Chondrocyte (in vitro differentiated cells): ENCODE measurements around the gene C1orf122. TPM values are rescaled to one million over a fixed set of nuclear protein-coding genes. Genes with fewer than 3 reads are reported as not detected.
A peak's percentile ranks its signal among the peaks of the same experiment; 100 is the strongest.

ENCODE experiments used
- DNase-seq: peaks from one replicate; pipeline ENCODE4 v3.0.0; 2021; ENCODE audit warnings: mixed read lengths, low spot score
- H3K27ac Mint-ChIP-seq: one replicate; pipeline ENCODE4 v1.8.0; 2021; ENCODE audit warnings: mild to moderate bottlenecking, moderate library complexity, mixed read lengths; ENCODE audit not compliant: unreplicated experiment
- H3K27me3 Mint-ChIP-seq: 2 replicates; pipeline ENCODE4 v1.8.0; 2021; ENCODE audit warnings: low read depth, mixed read lengths
- H3K36me3 Mint-ChIP-seq: 2 replicates; pipeline ENCODE4 v1.8.0; 2021; ENCODE audit warnings: low read depth, mixed read lengths
- H3K4me1 Mint-ChIP-seq: 2 replicates; pipeline ENCODE4 v1.8.0; 2021; ENCODE audit warnings: low read depth, mild to moderate bottlenecking, mixed read lengths
- H3K4me3 Mint-ChIP-seq: one replicate; pipeline ENCODE4 v1.8.0; 2021; ENCODE audit warnings: mild to moderate bottlenecking, moderate library complexity, mixed read lengths; ENCODE audit not compliant: unreplicated experiment
- H3K9me3 Mint-ChIP-seq: 2 replicates; pipeline ENCODE4 v1.8.0; 2021; ENCODE audit warnings: low read depth, mixed read lengths
- long read RNA-seq: library from polyadenylated mRNA; stranded (forward); transcript quantifications from one replicate; pipeline ENCODE4 v2.0.0, GENCODE V29; 2021
- total RNA-seq: library from RNA; stranded (reverse); gene quantifications from 3 replicates; pipeline ENCODE4 v1.2.1, GENCODE V29; 2021
- TF ChIP-seq, protein P1 (sequence below): fragments of 200-600 bp; sonication (generic); IDR thresholded peaks from 2 replicates; pipeline ENCODE4 v1.5.0; 2021; ENCODE audit warnings: antibody characterized with exemption, mild to moderate bottlenecking, moderate library complexity

Gene C1orf122
- 72.6 to 80.0 TPM (median 76.1 TPM) in 3 replicates for total RNA-seq
- long read RNA-seq, transcript C1orf122-204 (3 exons, 1,234 nt), result minor isoform, 46 of 151 reads
- long read RNA-seq, transcript C1orf122-202 (2 exons, 2,229 nt), result major isoform, 59 of 151 reads
- long read RNA-seq, transcript C1orf122-201 (3 exons, 973 nt), result minor isoform, 23 of 151 reads
- long read RNA-seq, partial matches to known transcripts, result 1 of 151 reads
- long read RNA-seq, other reads (novel, unspliced or antisense), result 22 of 151 reads

DNA sequence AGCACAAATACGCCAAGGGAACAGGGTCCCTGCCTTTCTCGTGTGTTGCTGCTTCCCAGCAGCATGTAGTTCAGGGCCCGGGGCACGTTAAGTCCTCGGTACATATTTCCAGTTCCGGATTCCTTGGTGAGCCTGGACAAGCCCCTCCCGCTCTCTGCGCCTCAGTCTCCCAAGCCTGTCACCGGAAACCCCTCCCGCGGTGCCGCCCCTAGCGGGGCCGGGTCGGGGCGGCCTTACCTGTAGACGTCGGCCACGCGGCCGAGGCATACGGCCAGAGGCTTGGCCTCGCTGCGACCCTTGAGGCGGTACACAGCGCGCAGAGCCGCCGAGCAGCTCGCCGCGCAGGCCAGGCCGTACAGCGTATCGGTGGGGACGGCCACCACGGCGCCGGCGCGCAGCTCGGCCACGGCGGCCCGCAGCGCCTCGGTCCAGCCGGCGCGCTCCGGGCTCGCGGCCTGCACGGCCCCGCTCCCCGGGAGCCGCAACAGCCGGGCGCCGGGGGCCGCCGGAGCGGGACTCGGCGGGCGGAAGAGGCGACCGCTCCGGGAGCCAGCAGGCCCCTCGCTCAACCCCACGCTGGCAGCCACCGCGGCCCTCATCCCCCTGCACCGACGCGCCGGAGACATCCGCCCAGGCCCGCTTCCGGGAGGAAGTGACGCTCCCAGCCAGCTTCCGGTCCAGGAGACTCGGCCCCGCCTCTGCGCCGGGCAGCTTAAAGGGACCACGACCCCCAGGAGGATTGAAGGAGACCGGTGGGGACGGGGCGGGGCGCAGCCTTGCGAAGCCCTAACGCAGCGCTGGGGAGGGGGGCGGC, at the start of gene C1orf122, which contains the start of gene YRDC:
TSS of gene C1orf122 (plus strand) at position 236 of the 814 bp plus-strand sequence. CDS start 615 bp downstream, outside the sequence.
TSS of gene YRDC (minus strand) at position 654 of the 814 bp plus-strand sequence. CDS start at position 626, 28 bp downstream.
- Mint-ChIP-seq H3K27ac (peak within 1 kb of the TSS; percentile 98), H3K4me1 (peaks cover 32% of the 10 kb centered on the region), H3K36me3 (peaks cover 19% of the 10 kb centered on the region), H3K27me3 (no peaks in the 10 kb centered on the region), H3K4me3 (peak within 1 kb of the TSS; percentile 84), H3K9me3 (no peaks in the 10 kb centered on the region)
- TF ChIP-seq, protein P1, sequence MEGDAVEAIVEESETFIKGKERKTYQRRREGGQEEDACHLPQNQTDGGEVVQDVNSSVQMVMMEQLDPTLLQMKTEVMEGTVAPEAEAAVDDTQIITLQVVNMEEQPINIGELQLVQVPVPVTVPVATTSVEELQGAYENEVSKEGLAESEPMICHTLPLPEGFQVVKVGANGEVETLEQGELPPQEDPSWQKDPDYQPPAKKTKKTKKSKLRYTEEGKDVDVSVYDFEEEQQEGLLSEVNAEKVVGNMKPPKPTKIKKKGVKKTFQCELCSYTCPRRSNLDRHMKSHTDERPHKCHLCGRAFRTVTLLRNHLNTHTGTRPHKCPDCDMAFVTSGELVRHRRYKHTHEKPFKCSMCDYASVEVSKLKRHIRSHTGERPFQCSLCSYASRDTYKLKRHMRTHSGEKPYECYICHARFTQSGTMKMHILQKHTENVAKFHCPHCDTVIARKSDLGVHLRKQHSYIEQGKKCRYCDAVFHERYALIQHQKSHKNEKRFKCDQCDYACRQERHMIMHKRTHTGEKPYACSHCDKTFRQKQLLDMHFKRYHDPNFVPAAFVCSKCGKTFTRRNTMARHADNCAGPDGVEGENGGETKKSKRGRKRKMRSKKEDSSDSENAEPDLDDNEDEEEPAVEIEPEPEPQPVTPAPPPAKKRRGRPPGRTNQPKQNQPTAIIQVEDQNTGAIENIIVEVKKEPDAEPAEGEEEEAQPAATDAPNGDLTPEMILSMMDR, result no peak
- peak; percentile 99 for DNase-seq

DNA sequence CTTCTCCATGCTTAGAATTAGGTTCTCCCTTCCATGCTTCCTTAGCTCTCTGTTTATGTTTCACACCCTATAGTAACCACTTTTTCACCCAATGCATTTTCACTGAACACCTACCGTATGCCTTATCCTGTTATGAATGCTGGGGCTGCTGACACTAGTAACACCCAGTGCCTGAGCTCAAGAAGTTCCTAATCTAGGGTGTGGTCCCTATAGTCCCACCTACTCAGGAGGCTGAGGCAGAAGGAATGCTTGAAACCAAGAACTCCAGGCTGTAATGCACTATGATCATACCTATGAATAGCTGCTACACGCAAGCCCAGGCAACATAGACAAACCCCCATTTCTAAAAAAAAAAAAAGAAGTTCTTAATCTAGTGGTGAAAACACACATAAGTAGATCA, 48.1 kb upstream of the C1orf122 start:
- TF ChIP-seq, protein P1, result no peak
- Mint-ChIP-seq H3K27me3 (peaks cover 28% of the 10 kb centered on the region), H3K27ac (no peak overlapping the region), H3K4me3 (no peak overlapping the region), H3K36me3 (peaks cover 2% of the 10 kb centered on the region), H3K4me1 (peaks cover 4% of the 10 kb centered on the region), H3K9me3 (no peaks in the 10 kb centered on the region)
- no peak for DNase-seq

DNA sequence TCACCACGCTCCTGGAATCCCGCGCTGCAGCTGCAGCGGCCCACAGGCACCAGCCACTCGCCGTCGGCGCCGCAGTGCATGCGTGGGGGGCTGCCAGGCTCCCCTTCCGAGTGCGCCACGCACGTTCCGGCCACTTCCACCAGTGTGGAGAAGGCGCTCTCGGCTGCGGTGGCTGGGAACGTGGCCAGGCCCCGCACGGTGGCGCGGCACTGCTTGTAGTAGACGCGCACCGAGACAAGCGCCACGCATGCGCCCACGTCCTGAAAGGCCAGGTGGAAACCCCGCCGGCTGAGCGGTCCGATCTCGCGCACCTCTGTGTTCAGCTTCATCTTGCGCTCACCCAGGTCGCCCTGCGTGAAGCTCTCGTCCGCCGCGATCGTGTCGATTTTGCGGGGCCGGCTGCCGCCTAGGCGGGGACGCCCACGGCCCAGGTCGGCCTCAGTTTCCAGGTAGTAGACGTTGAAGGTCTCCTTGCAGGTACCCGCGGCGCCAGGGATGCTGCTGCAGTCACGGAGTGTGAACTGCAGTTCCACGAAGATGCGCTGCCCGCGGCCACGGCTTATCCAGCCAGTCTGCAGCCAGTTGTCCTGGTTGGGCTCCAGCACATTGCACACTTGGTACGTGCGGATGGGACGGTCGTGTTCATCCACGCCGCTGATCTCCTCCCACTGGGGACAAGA, 46.0 kb upstream of the C1orf122 start:
- no peaks in the 10 kb centered on the region for H3K9me3 Mint-ChIP-seq
- H3K4me1 Mint-ChIP-seq, result peaks cover 9% of the 10 kb centered on the region
- peaks cover 2% of the 10 kb centered on the region for H3K36me3 Mint-ChIP-seq
- TF ChIP-seq, protein P1, result no peak
- peaks cover 42% of the 10 kb centered on the region for H3K27me3 Mint-ChIP-seq
- DNase-seq, result no peak
- no peak overlapping the region for H3K4me3 Mint-ChIP-seq
- H3K27ac Mint-ChIP-seq, result no peak overlapping the region

DNA sequence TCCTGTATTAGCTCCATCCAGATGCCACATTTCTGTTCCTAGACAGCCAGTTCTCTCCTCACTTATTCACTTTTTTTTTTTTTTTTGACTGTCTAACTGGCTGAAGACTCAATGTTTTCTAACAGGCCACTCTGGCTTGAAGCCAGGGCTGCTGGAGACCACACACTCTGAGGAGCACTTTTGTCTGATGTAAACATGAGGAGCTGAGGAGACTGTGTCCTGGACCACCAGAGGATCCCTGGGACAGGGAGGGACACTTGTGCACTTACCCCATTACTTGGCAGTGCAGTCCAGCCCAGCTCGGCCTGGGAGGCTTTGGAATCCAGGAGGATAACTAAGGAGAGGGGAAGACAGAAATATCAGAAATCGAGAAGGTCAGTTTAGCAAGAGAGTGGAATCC, 45.1 kb upstream of the C1orf122 start:
- H3K9me3 Mint-ChIP-seq, result no peaks in the 10 kb centered on the region
- TF ChIP-seq, protein P1, result no peak
- no peak overlapping the region for H3K27ac Mint-ChIP-seq
- peaks cover 49% of the 10 kb centered on the region for H3K27me3 Mint-ChIP-seq
- H3K4me1 Mint-ChIP-seq, result peaks cover 9% of the 10 kb centered on the region
- H3K4me3 Mint-ChIP-seq, result no peak overlapping the region
- DNase-seq, result no peak
- peaks cover 2% of the 10 kb centered on the region for H3K36me3 Mint-ChIP-seq

DNA sequence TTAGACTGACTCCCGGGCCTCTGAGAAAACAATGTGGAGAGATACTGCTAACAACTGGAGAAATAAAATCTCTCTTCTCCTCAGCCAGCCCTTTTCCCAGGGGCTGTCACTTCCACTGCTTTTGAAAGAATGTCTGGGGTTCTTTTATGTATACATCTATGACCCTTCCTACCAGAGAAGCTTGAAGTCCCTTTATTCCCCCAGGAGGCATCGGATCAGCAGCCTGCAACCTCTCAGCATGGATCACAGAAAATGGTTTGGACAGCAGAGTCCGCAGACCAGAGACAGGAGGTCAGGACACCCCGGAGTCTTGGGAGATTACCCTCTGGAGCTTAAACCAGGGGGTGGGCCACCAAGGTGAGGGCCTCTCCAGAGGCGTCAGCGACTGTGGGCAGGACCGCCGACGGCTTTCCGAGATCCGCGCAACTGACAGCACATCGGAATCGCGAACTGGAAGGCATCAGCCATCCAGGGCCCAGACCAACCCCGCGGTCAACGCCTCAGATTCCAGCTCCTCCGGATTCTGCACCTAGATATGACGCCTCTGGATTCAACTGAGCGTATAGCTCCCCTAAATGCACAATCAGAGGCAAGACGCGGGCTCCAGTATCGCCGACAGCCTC, 43.7 kb upstream of the C1orf122 start:
- H3K4me1 Mint-ChIP-seq, result peaks cover 9% of the 10 kb centered on the region
- H3K27ac Mint-ChIP-seq, result no peak overlapping the region
- H3K36me3 Mint-ChIP-seq, result peaks cover 2% of the 10 kb centered on the region
- H3K27me3 Mint-ChIP-seq, result peaks cover 57% of the 10 kb centered on the region
- TF ChIP-seq, protein P1, result no peak
- H3K9me3 Mint-ChIP-seq, result no peaks in the 10 kb centered on the region
- no peak for DNase-seq
- H3K4me3 Mint-ChIP-seq, result no peak overlapping the region
